ENCODE results near the gene AHI1.

DNA sequence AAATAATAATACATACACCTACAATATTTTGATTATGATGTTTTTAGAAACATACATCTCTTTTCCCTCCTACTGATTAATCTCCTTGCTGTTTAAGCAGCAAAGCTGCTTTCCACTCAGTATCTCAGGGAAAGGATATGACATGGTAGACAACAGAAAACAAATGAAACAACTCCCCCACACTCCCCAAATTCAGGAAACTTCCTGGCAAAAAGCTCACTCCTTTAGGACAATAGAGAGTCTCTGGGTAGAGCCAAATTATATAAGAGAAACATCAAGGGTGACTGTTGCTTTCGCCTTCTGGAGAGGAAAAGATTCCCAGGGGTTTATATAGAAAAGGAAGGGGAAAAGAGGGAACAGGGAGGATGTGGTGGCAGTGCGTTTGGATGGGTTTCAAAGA lies 48.7 kb upstream of the AHI1 start:
- TF ChIP-seq, protein P1, sequence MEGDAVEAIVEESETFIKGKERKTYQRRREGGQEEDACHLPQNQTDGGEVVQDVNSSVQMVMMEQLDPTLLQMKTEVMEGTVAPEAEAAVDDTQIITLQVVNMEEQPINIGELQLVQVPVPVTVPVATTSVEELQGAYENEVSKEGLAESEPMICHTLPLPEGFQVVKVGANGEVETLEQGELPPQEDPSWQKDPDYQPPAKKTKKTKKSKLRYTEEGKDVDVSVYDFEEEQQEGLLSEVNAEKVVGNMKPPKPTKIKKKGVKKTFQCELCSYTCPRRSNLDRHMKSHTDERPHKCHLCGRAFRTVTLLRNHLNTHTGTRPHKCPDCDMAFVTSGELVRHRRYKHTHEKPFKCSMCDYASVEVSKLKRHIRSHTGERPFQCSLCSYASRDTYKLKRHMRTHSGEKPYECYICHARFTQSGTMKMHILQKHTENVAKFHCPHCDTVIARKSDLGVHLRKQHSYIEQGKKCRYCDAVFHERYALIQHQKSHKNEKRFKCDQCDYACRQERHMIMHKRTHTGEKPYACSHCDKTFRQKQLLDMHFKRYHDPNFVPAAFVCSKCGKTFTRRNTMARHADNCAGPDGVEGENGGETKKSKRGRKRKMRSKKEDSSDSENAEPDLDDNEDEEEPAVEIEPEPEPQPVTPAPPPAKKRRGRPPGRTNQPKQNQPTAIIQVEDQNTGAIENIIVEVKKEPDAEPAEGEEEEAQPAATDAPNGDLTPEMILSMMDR (IDR thresholded peaks at IDR 0.05) = no peak
- TF ChIP-seq EZH2 (IDR thresholded peaks at IDR 0.05; ENCODE audit: borderline replicate concordance, insufficient read depth, low read depth, low read length, poor library complexity, severe bottlenecking) = no peak

Data from B cell (primary cell).